IMR-90 (cell line): Measurements from ENCODE around the gene NFATC1. TPM values are rescaled to one million over a fixed set of nuclear protein-coding genes. Genes with fewer than 3 reads are reported as not detected.

Source experiments
- ATAC-seq: fragments of 200-7000 bp; cut with Tn5 transposase; 2 replicates; pipeline ENCODE4 v1.9.1; 2020; ENCODE audit warnings: low read depth, mild to moderate bottlenecking, moderate library complexity
- BruUV-seq: library from RNA; stranded (reverse); fragments of 400-500 nt; replicated peaks from 2 replicates; lab custom pipeline; 2021; lab: Mats Ljungman, UMichigan
- CTCF ChIA-PET: fragments of 300-600 bp; formaldehyde crosslinking; extraction: SDS; loops from one replicate; lab custom pipeline; 2021; ENCODE audit warnings: antibody characterized with exemption; lab: Yijun Ruan, JAX
- POLR2A ChIA-PET: fragments of 300-600 bp; sonication (Branson Sonifier 250); formaldehyde crosslinking; loops from one replicate; lab custom pipeline; 2022; ENCODE audit warnings: antibody characterized with exemption; ENCODE audit not compliant: unreplicated experiment; lab: Charles Lee
- DNase-seq: peaks from one replicate; pipeline ENCODE4 v3.0.0; 2013
- H2AFZ ChIP-seq: replicated peaks from 2 replicates; pipeline ENCODE3; 2013; ENCODE audit warnings: low read length, mild to moderate bottlenecking; ENCODE audit not compliant: poor library complexity
- H2AK5ac ChIP-seq: 2 replicates; pipeline ENCODE4 v1.6.1; 2013; ENCODE audit warnings: low read depth, low read length, inconsistent platforms
- H2AK9ac ChIP-seq: replicated peaks from 2 replicates; pipeline ENCODE3; 2013; ENCODE audit warnings: mild to moderate bottlenecking, low read depth, low read length, moderate library complexity; ENCODE audit not compliant: poor library complexity
- H2BK120ac ChIP-seq: 2 replicates; pipeline ENCODE4 v1.6.1; 2013; ENCODE audit warnings: low read depth, low read length, inconsistent platforms
- H2BK15ac ChIP-seq: 3 replicates; pipeline ENCODE4 v1.6.1; 2013; ENCODE audit warnings: low read depth, low read length, inconsistent platforms
- H2BK20ac ChIP-seq: 2 replicates; pipeline ENCODE4 v1.6.1; 2013; ENCODE audit warnings: low read depth, mild to moderate bottlenecking, inconsistent platforms, low read length, moderate library complexity
- H2BK5ac ChIP-seq: 2 replicates; pipeline ENCODE4 v1.6.1; 2013; ENCODE audit warnings: mild to moderate bottlenecking, low read depth, low read length, inconsistent platforms; ENCODE audit not compliant: poor library complexity, severe bottlenecking
- H3K14ac ChIP-seq: replicated peaks from 2 replicates; pipeline ENCODE4 v1.6.1; 2013; ENCODE audit warnings: low read depth, low read length, inconsistent platforms
- H3K18ac ChIP-seq: 2 replicates; pipeline ENCODE4 v1.6.1; 2013; ENCODE audit warnings: low read depth, low read length, control low read depth
- H3K23ac ChIP-seq: 2 replicates; pipeline ENCODE4 v1.6.1; 2013; ENCODE audit warnings: low read depth, low read length, inconsistent platforms
- H3K27ac ChIP-seq: 2 replicates; pipeline ENCODE4 v1.5.1; 2013; ENCODE audit warnings: mild to moderate bottlenecking, control low read depth, low read length; ENCODE audit not compliant: insufficient read depth
- H3K27me3 ChIP-seq: 2 replicates; pipeline ENCODE4 v1.6.1; 2013; ENCODE audit warnings: low read length; ENCODE audit not compliant: control insufficient read depth, insufficient read depth
- H3K36me3 ChIP-seq: 2 replicates; pipeline ENCODE4 v1.6.1; 2013; ENCODE audit warnings: low read length, mixed read lengths; ENCODE audit not compliant: control insufficient read depth, insufficient read depth
- H3K4ac ChIP-seq: 2 replicates; pipeline ENCODE4 v1.6.1; 2013; ENCODE audit warnings: low read depth, low read length, inconsistent platforms
- H3K4me1 ChIP-seq: 2 replicates; pipeline ENCODE4 v1.6.1; 2013; ENCODE audit warnings: low read length, mixed read lengths; ENCODE audit not compliant: control insufficient read depth, insufficient read depth
- H3K4me2 ChIP-seq: 2 replicates; pipeline ENCODE4 v1.6.1; 2013; ENCODE audit warnings: low read depth, mild to moderate bottlenecking, control low read depth, low read length, moderate library complexity
- H3K4me3 ChIP-seq: 2 replicates; pipeline ENCODE4 v1.5.1; 2013; ENCODE audit warnings: low read depth, mild to moderate bottlenecking, control low read depth, low read length, moderate library complexity; ENCODE audit not compliant: insufficient read depth
- H3K56ac ChIP-seq: 2 replicates; pipeline ENCODE4 v1.6.1; 2013; ENCODE audit warnings: low read length, inconsistent platforms; ENCODE audit not compliant: insufficient read depth; ENCODE audit errors: extremely low read depth
- H3K79me1 ChIP-seq, 2 experiments: 2 replicates each; pipeline ENCODE4 v1.6.1; 2013; ENCODE audit warnings: low read length in 2 of 2, inconsistent platforms in 1 of 2, low read depth in 1 of 2
- H3K9ac ChIP-seq: 2 replicates; pipeline ENCODE4 v1.6.1; 2013; ENCODE audit warnings: low read depth, low read length, control low read depth
- H3K9me1 ChIP-seq: 2 replicates; pipeline ENCODE4 v1.6.1; 2013; ENCODE audit warnings: low read length, inconsistent platforms; ENCODE audit not compliant: insufficient read depth
- H3K9me3 ChIP-seq: 2 replicates; pipeline ENCODE4 v1.6.1; 2013; ENCODE audit warnings: low read length; ENCODE audit not compliant: control insufficient read depth, insufficient read depth
- H4K20me1 ChIP-seq: 2 replicates; pipeline ENCODE4 v1.6.1; 2013; ENCODE audit warnings: low read length, inconsistent platforms; ENCODE audit not compliant: insufficient read depth
- H4K5ac ChIP-seq: 2 replicates; pipeline ENCODE4 v1.6.1; 2013; ENCODE audit warnings: mild to moderate bottlenecking, low read depth, low read length, control low read depth
- H4K8ac ChIP-seq, 2 experiments: 2 replicates each; pipeline ENCODE4 v1.6.1; 2013; ENCODE audit warnings: low read depth in 2 of 2, low read length in 2 of 2, control low read depth in 1 of 2, inconsistent platforms in 1 of 2
- H4K91ac ChIP-seq: 2 replicates; pipeline ENCODE4 v1.6.1; 2013; ENCODE audit warnings: low read depth, low read length, inconsistent platforms; ENCODE audit not compliant: insufficient read depth
- BHLHE40 ChIP-seq: fragments of 150-350 bp; IDR thresholded peaks from 2 replicates; pipeline ENCODE4 v1.6.1; 2016; ENCODE audit warnings: mild to moderate bottlenecking, low read depth, low read length
- CEBPB ChIP-seq: IDR thresholded peaks from 2 replicates; pipeline ENCODE4 v1.6.1; 2012; ENCODE audit warnings: low read depth, low read length, improper control_type of control experiment
- CHD1 ChIP-seq: IDR thresholded peaks from 2 replicates; pipeline ENCODE4 v1.6.1; 2012; ENCODE audit warnings: low read depth, low read length, improper control_type of control experiment
- CTCF ChIP-seq: conservative IDR thresholded peaks from 2 replicates; pipeline ENCODE4 v1.5.1; 2012; ENCODE audit warnings: mild to moderate bottlenecking, low read depth, low read length, improper control_type of control experiment
- ELK1 ChIP-seq: fragments of 150-350 bp; IDR thresholded peaks from 2 replicates; pipeline ENCODE4 v1.6.1; 2016; ENCODE audit warnings: low read depth, mild to moderate bottlenecking, low read length, moderate library complexity, borderline replicate concordance
- FOS ChIP-seq: fragments of 150-350 bp; IDR thresholded peaks from 2 replicates; pipeline ENCODE4 v1.6.1; 2016; ENCODE audit warnings: low read depth, low read length
- MAFK ChIP-seq: IDR thresholded peaks from 2 replicates; pipeline ENCODE4 v1.6.1; 2012; ENCODE audit warnings: low read depth, low read length, improper control_type of control experiment
- MXI1 ChIP-seq: IDR thresholded peaks from 2 replicates; pipeline ENCODE4 v1.6.1; 2012; ENCODE audit warnings: low read depth, mild to moderate bottlenecking, low read length, moderate library complexity, borderline replicate concordance
- NFE2L2 ChIP-seq: fragments of 150-350 bp; IDR thresholded peaks from 2 replicates; pipeline ENCODE4 v1.6.1; 2016; ENCODE audit warnings: low read depth, mild to moderate bottlenecking, low read length
- RAD21 ChIP-seq: IDR thresholded peaks from 2 replicates; pipeline ENCODE4 v1.6.1; 2012; ENCODE audit warnings: low read length, improper control_type of control experiment
- RCOR1 ChIP-seq: IDR thresholded peaks from 2 replicates; pipeline ENCODE4 v1.6.1; 2012; ENCODE audit warnings: mild to moderate bottlenecking, low read length, improper control_type of control experiment; ENCODE audit not compliant: insufficient replicate concordance
- SMC3 ChIP-seq: fragments of 150-350 bp; IDR thresholded peaks from 2 replicates; pipeline ENCODE4 v1.6.1; 2016; ENCODE audit warnings: low read depth, mild to moderate bottlenecking, antibody characterized with exemption, low read length, moderate library complexity
- USF2 ChIP-seq: fragments of 150-350 bp; IDR thresholded peaks from 2 replicates; pipeline ENCODE4 v1.6.1; 2017; ENCODE audit warnings: mild to moderate bottlenecking, antibody characterized with exemption, low read length, low read depth
- WGBS, 2 experiments: methylation state at CpG; one replicate each; pipeline versions ENCODE4 v1.1.5 to v1.1.7; 2013; ENCODE audit warnings: missing lambda C conversion rate in 2 of 2; ENCODE audit not compliant: insufficient read length in 1 of 2; ENCODE audit errors: extremely low coverage in 2 of 2; 5-methylcytosine and 5-hydroxymethylcytosine counted together
- dilution Hi-C: fragments of 300-500 bp; cut with HindIII; formaldehyde crosslinking; loops from one replicate; pipeline ENCODE4 v1.14.3; 2018; ENCODE audit warnings: low sequenced_read_pairs; ENCODE audit not compliant: unreplicated experiment
- in situ Hi-C: fragments of 300-500 bp; cut with MboI; formaldehyde crosslinking; loops from 3 replicates; pipeline ENCODE4 v1.14.3; 2019; ENCODE audit warnings: low sequenced_read_pairs, inconsistent platforms, mixed read lengths
- intact Hi-C: fragments of 100-400 bp; cut with micrococcal nuclease; formaldehyde crosslinking; loops from 2 replicates; pipeline ENCODE4 v1.10.0; 2022
- polyA plus RNA-seq, 3 experiments: library from polyadenylated mRNA; depleted of rRNA; stranded (reverse); fragments of >200 nt; gene quantifications; 2 replicates each; pipeline ENCODE4 v1.2.3, GENCODE V29; 2012; ENCODE audit warnings: low replicate concordance in 1 of 3
- total RNA-seq: library from RNA; depleted of rRNA; stranded (reverse); fragments of >200 nt; gene quantifications from 2 replicates; pipeline ENCODE4 v1.2.3, GENCODE V29; 2012

NFATC1 gene
- total and polyA plus RNA-seq, 2 of the 4 experiments (the other 2 are of a cell fraction) = 0.36 to 1.8 TPM

- H3K4ac ChIP-seq = no peak overlapping the region
- ATAC-seq (no peak), DNase-seq (no peak)
- no peak overlapping the region for H3K18ac ChIP-seq
- no peak overlapping the region for H3K23ac ChIP-seq
- peaks cover 33% of the 10 kb centered on the region for H3K4me1 ChIP-seq
- POLR2A ChIA-PET = no interaction called here
- no peak overlapping the region for H3K56ac ChIP-seq
- H3K36me3 ChIP-seq = no peaks in the 10 kb centered on the region
- no peak overlapping the region for H2BK20ac ChIP-seq
- H3K9me1 ChIP-seq = peaks cover 6% of the 10 kb centered on the region
- H2BK15ac ChIP-seq = no peak overlapping the region
- H2AK5ac ChIP-seq = no peak overlapping the region
- H3K79me1 ChIP-seq = no peaks in the 10 kb centered on the region
- CTCF ChIA-PET = no interaction called here
- H3K9ac ChIP-seq = no peak overlapping the region
- in situ Hi-C loops (no loop called here), intact Hi-C loops (no loop called here), dilution Hi-C loops (no loop called here)
- no peak overlapping the region for H4K8ac ChIP-seq
- no peak overlapping the region for H2AK9ac ChIP-seq
- H3K14ac ChIP-seq = no peak overlapping the region
- 99% methylated on average over 18 of the region's 24 CpGs; no CpG with 5 or more reads in 1 of the 2 experiments for WGBS, 2 experiments
- H2AFZ ChIP-seq = no peak overlapping the region
- no peak overlapping the region for H3K4me2 ChIP-seq
- H4K20me1 ChIP-seq = no peaks in the 10 kb centered on the region
- no TSS peak for BruUV-seq
- no peak overlapping the region for H2BK5ac ChIP-seq
- H3K4me3 ChIP-seq = no peak overlapping the region
- peaks cover 7% of the 10 kb centered on the region for H3K9me3 ChIP-seq
- no peaks in the 10 kb centered on the region; the same call in 1 of the 2 replicates for H3K27me3 ChIP-seq
- no peak for TF ChIP-seq MXI1
- TF ChIP-seq NFE2L2 = no peak
- no peak for TF ChIP-seq SMC3
- TF ChIP-seq RCOR1 = no peak
- no peak for TF ChIP-seq FOS
- no peak for TF ChIP-seq ELK1
- no peak for TF ChIP-seq USF2
- TF ChIP-seq CHD1 = no peak
- no peak for TF ChIP-seq BHLHE40
- TF ChIP-seq MAFK = no peak
- TF ChIP-seq CTCF = no peak
- no peak for TF ChIP-seq CEBPB
- TF ChIP-seq RAD21 = no peak
- H4K91ac ChIP-seq = no peak overlapping the region
- no peak overlapping the region for H3K27ac ChIP-seq
- H4K5ac ChIP-seq = no peak overlapping the region
- H2BK120ac ChIP-seq = no peak overlapping the region
Measured at GRCh38 chr18:79573921-79574491, 178.3 kb downstream of the NFATC1 start.
